ENCODE results near the gene CTCFL. TPM values are rescaled to one million over a fixed set of nuclear protein-coding genes. Genes with fewer than 3 reads are reported as not detected.

Gene CTCFL
- total and polyA plus RNA-seq, 2 experiments from 2014 or later, result not detected

DNA sequence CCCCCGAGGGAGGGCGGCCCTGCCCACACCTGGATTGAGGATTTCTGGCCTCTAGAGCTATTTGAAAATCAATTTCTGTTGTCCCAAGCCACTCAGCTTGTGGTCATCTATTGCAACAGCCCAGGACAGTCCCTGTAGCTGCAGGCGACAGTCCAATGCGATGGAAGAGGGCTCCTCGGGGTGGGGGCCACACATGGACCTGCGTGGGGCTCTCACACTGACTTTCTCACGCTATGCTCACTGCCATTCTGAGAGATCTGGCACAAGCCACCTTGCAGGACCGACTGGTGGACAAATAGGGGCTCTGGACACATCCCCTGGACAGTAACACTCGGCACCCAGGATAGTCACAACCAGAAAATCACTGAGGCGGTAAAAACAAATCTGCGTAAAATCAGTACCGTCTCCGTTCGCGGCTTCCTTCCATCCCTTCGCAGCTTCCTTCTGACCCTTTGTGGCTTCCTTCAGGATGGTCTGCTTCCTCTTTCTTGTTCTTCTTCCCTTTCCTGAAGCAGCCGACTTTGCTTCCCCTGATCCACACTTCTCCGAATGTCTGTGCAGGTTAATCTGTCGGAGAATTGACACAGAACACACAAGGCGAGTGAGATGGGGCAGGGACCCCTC, 21.8 kb downstream of the CTCFL start:
- Histone ChIP-seq H3K36me3 (ENCODE audit: low read depth) (no peaks in the 10 kb centered on the region), H3K4me3 (no peak overlapping the region), H3K79me2 (ENCODE audit: insufficient read depth) (no peaks in the 10 kb centered on the region), H3K27me3 (replicated peaks; ENCODE audit: insufficient read depth) (peaks cover 9% of the 10 kb centered on the region), H3K4me2 (ENCODE audit: unreplicated experiment) (no peak overlapping the region), H3K9ac (no peak overlapping the region), H4K20me1 (ENCODE audit: insufficient read depth) (no peaks in the 10 kb centered on the region), H2AFZ (no peak overlapping the region), H3K4me1 (ENCODE audit: insufficient read depth) (peaks cover 5% of the 10 kb centered on the region), H3F3A (ENCODE audit: insufficient read depth) (no peaks in the 10 kb centered on the region), H3K9me2 (ENCODE audit: insufficient read depth) (no peaks in the 10 kb centered on the region), H3K9me3 (ENCODE audit: low read depth) (no peaks in the 10 kb centered on the region), H3K27ac (no peak overlapping the region)
- DNase-seq, result no peak
- in situ Hi-C loops (cut with MboI), result no loop called here
- 66 to 67% methylated on average over 20 of the region's 20 CpGs for WGBS, 2 experiments (ENCODE audit: low coverage in 1 of 2, low lambda C conversion rate in 2 of 2, missing lambda C conversion rate in 2 of 2)
- TF ChIP-seq EZH2 (IDR thresholded peaks at IDR 0.05; ENCODE audit: insufficient read depth, poor library complexity, severe bottlenecking) (no peak), EZH2phosphoT487 (IDR thresholded peaks at IDR 0.05; ENCODE audit: insufficient read depth, low read depth) (no peak)

DNA sequence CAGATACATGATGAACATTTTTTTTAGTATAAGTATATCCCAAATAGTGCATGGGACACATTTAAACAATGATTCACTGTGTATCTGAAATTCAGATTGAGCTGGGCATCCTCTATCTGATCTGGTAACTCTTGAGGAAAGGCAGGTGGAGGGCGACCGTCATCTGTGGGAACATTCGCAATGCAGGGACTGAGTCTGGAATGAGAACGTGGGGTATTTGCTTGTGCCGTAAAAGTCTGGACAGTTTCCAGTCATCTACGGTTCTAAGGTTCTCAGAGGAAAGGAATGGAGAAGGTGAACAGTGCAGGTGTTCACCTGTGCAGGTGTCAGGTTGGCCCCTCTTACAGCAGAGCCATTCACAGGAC, 22.6 kb downstream of the CTCFL start:
- H3K4me3 ChIP-seq, result no peak overlapping the region
- no peaks in the 10 kb centered on the region for H3K79me2 ChIP-seq (ENCODE audit: insufficient read depth)
- H2AFZ ChIP-seq, result no peak overlapping the region
- H3K4me1 ChIP-seq (ENCODE audit: insufficient read depth), result peaks cover 5% of the 10 kb centered on the region
- no peak overlapping the region for H3K9ac ChIP-seq
- no peak for DNase-seq
- whole genome bisulfite sequencing, 2 experiments (ENCODE audit: low coverage in 1 of 2, low lambda C conversion rate in 2 of 2, missing lambda C conversion rate in 2 of 2), result 56 to 65% methylated on average over 6 of the region's 6 CpGs
- TF ChIP-seq EZH2 (IDR thresholded peaks at IDR 0.05; ENCODE audit: insufficient read depth, poor library complexity, severe bottlenecking) (no peak), EZH2phosphoT487 (IDR thresholded peaks at IDR 0.05; ENCODE audit: insufficient read depth, low read depth) (no peak)
- H4K20me1 ChIP-seq (ENCODE audit: insufficient read depth), result no peaks in the 10 kb centered on the region
- H3K27ac ChIP-seq, result no peak overlapping the region
- no peaks in the 10 kb centered on the region for H3F3A ChIP-seq (ENCODE audit: insufficient read depth)
- H3K27me3 ChIP-seq (replicated peaks; ENCODE audit: insufficient read depth), result peaks cover 17% of the 10 kb centered on the region
- H3K36me3 ChIP-seq (ENCODE audit: low read depth), result no peaks in the 10 kb centered on the region
- no peaks in the 10 kb centered on the region for H3K9me3 ChIP-seq (ENCODE audit: low read depth)
- H3K9me2 ChIP-seq (ENCODE audit: insufficient read depth), result no peaks in the 10 kb centered on the region
- H3K4me2 ChIP-seq (ENCODE audit: unreplicated experiment), result no peak overlapping the region
- in situ Hi-C loops (cut with MboI), result no loop called here

DNA sequence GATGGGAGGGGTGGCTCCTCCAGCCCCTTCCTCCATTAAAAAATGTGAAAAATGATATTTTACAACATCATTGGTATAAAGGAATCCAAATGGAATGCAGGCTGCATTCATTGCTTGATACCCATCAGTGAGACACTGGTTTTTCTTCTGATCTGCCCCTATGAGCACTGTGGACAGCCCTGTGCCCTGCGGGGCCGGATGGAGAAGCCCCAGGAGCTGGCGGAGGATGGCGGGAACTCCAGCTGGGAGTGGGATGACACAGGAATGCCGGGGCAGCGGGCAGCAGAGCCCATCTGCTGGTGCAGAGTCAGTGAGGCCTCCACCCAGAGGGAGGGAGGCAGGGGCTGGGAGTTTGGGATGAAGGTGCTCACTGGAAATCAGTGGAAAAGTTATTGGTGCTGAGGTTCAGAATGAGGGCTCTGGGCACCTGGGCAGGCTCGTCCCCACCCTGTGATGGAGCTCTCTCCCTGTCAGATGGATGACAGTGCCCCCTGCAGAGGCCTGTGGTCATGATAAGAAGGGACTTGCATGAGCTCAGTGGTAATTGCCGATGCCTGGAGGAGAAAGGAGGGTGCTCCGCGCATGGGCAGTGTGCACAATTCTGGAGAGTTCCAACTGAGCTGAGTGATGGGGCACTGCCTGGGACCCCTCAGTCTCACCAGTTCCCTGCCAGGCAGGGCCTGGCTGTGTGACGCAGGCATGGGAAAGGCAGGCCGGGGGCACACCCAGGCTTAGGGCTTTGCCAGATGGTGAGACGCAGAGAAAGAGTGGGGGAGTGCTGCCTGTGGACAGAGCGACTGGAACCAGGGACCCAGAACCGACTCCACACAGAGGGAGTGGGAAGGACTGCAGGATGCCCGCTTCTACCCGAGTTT, 23.2 kb downstream of the CTCFL start:
- peak; percentile 23 for DNase-seq
- H3K9ac ChIP-seq, result no peak overlapping the region
- H3K27ac ChIP-seq, result no peak overlapping the region
- peaks cover 21% of the 10 kb centered on the region for H3K27me3 ChIP-seq (replicated peaks; ENCODE audit: insufficient read depth)
- H3K9me3 ChIP-seq (ENCODE audit: low read depth), result no peaks in the 10 kb centered on the region
- no peak overlapping the region for H3K4me2 ChIP-seq (ENCODE audit: unreplicated experiment)
- no peaks in the 10 kb centered on the region for H4K20me1 ChIP-seq (ENCODE audit: insufficient read depth)
- peaks cover 5% of the 10 kb centered on the region for H3K4me1 ChIP-seq (ENCODE audit: insufficient read depth)
- no peak for TF ChIP-seq EZH2 (IDR thresholded peaks at IDR 0.05; ENCODE audit: insufficient read depth, poor library complexity, severe bottlenecking)
- TF ChIP-seq EZH2phosphoT487 (IDR thresholded peaks at IDR 0.05; ENCODE audit: insufficient read depth, low read depth), result no peak
- H2AFZ ChIP-seq, result no peak overlapping the region
- H3K4me3 ChIP-seq, result no peak overlapping the region
- 75 to 78% methylated on average over 17 of the region's 17 CpGs for WGBS, 2 experiments (ENCODE audit: low coverage in 1 of 2, low lambda C conversion rate in 2 of 2, missing lambda C conversion rate in 2 of 2)
- in situ Hi-C loops (cut with MboI), result no loop called here
- H3K79me2 ChIP-seq (ENCODE audit: insufficient read depth), result no peaks in the 10 kb centered on the region
- H3K9me2 ChIP-seq (ENCODE audit: insufficient read depth), result no peaks in the 10 kb centered on the region
- no peaks in the 10 kb centered on the region for H3F3A ChIP-seq (ENCODE audit: insufficient read depth)
- no peaks in the 10 kb centered on the region for H3K36me3 ChIP-seq (ENCODE audit: low read depth)

DNA sequence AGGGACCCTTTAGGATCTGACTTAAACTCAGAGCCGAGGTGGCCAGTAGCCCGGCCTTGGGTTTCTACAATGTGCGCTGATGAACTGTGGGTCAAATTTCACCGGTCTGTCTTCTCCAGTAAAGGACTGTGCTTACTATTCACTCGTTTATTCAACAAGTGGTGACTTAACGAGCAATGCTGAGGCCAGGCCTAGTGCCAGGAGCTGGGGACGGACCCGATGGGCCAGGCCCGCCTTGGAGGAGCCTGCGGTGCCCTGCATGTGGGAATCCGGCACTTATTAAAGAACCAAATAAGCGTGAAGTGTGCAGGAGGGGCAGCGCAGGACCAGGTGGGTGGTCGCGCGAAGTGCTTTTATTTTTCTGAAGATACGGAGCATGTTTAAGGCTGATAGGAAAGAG, 24.0 kb downstream of the CTCFL start:
- Histone ChIP-seq H3K36me3 (ENCODE audit: low read depth) (no peaks in the 10 kb centered on the region), H3K79me2 (ENCODE audit: insufficient read depth) (no peaks in the 10 kb centered on the region), H3K4me2 (ENCODE audit: unreplicated experiment) (no peak overlapping the region), H3F3A (ENCODE audit: insufficient read depth) (no peaks in the 10 kb centered on the region), H3K4me1 (ENCODE audit: insufficient read depth) (peaks cover 5% of the 10 kb centered on the region), H3K9me2 (ENCODE audit: insufficient read depth) (no peaks in the 10 kb centered on the region), H3K9ac (no peak overlapping the region), H3K9me3 (ENCODE audit: low read depth) (no peaks in the 10 kb centered on the region), H2AFZ (no peak overlapping the region), H3K27me3 (replicated peaks; ENCODE audit: insufficient read depth) (peaks cover 15% of the 10 kb centered on the region), H3K27ac (no peak overlapping the region), H4K20me1 (ENCODE audit: insufficient read depth) (no peaks in the 10 kb centered on the region), H3K4me3 (no peak overlapping the region)
- DNase-seq, result no peak
- TF ChIP-seq EZH2 (IDR thresholded peaks at IDR 0.05; ENCODE audit: insufficient read depth, poor library complexity, severe bottlenecking), result no peak
- no peak for TF ChIP-seq EZH2phosphoT487 (IDR thresholded peaks at IDR 0.05; ENCODE audit: insufficient read depth, low read depth)
- in situ Hi-C loops (cut with MboI), result no loop called here
- WGBS, 2 experiments (ENCODE audit: low coverage in 1 of 2, low lambda C conversion rate in 2 of 2, missing lambda C conversion rate in 2 of 2), result 83 to 88% methylated on average over 17 of the region's 17 CpGs

All from GM23248 (cell line).